ENCODE data around the gene SMTN. TPM values are rescaled to one million over a fixed set of nuclear protein-coding genes. Genes with fewer than 3 reads are reported as not detected.

Gene SMTN
- total and polyA plus RNA-seq, 9 of the 15 experiments (the other 6 are each of a cell fraction or from before 2014, with no cell fraction given): 2.5 to 41.1 (median 16.1) TPM

- TF ChIP-seq RBM25 (IDR thresholded peaks at IDR 0.05; ENCODE audit: low read depth, low read length, severe bottlenecking): peak; percentile 35
- TF ChIP-seq HSF4 (CRISPR knock-in tag; IDR thresholded peaks at IDR 0.05; ENCODE audit: borderline replicate concordance): no peak
- TF ChIP-seq MYC (IDR thresholded peaks at IDR 0.05; ENCODE audit: low read depth, low read length): no peak
- no peak for TF ChIP-seq MYC (CRISPR knock-in tag; IDR thresholded peaks at IDR 0.05; ENCODE audit: borderline replicate concordance, low read depth)
- TF ChIP-seq BCOR (IDR thresholded peaks at IDR 0.05): peak; percentile 72; the same call in 1 of the 2 replicates
- no peak for TF ChIP-seq ELF1 (tag; IDR thresholded peaks at IDR 0.05)
- no peak for TF ChIP-seq SMARCB1 (IDR thresholded peaks at IDR 0.05; ENCODE audit: insufficient read length, low read depth)
- 0 out of 2 replicates have a peak, but pooled peaks have one; percentile 8 for TF ChIP-seq ZNF263 (CRISPR knock-in tag; IDR thresholded peaks at IDR 0.05; ENCODE audit: borderline replicate concordance)
- peak; percentile 32; the same call in 1 of the 2 replicates for TF ChIP-seq HDAC2 (IDR thresholded peaks at IDR 0.05)
- TF ChIP-seq, protein P1, sequence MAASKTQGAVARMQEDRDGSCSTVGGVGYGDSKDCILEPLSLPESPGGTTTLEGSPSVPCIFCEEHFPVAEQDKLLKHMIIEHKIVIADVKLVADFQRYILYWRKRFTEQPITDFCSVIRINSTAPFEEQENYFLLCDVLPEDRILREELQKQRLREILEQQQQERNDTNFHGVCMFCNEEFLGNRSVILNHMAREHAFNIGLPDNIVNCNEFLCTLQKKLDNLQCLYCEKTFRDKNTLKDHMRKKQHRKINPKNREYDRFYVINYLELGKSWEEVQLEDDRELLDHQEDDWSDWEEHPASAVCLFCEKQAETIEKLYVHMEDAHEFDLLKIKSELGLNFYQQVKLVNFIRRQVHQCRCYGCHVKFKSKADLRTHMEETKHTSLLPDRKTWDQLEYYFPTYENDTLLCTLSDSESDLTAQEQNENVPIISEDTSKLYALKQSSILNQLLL (CRISPR knock-in tag; IDR thresholded peaks at IDR 0.05; ENCODE audit: borderline replicate concordance): no peak
- TF ChIP-seq ZNF668 (CRISPR knock-in tag; IDR thresholded peaks at IDR 0.05): no peak
- no peak for TF ChIP-seq ZNF384 (IDR thresholded peaks at IDR 0.05; ENCODE audit: low read depth, low read length)
- TF ChIP-seq ZNF184 (CRISPR knock-in tag; IDR thresholded peaks at IDR 0.05): no peak
- TF ChIP-seq RBM14 (IDR thresholded peaks at IDR 0.05; ENCODE audit: borderline replicate concordance, insufficient read depth, low read depth, low read length): no peak
- TF ChIP-seq RCOR1 (IDR thresholded peaks at IDR 0.05; ENCODE audit: borderline replicate concordance in 1 of 2, low read depth in 2 of 2, low read length in 2 of 2): 0 out of 4 replicates have a peak, but pooled peaks of 1 of the 2 experiments have one; percentile 7
- TF ChIP-seq HMGXB4 (CRISPR knock-in tag; IDR thresholded peaks at IDR 0.05): no peak
- TF ChIP-seq MECOM (CRISPR knock-in tag; IDR thresholded peaks at IDR 0.05): no peak
- TF ChIP-seq SAP30 (IDR thresholded peaks at IDR 0.05; ENCODE audit: borderline replicate concordance, insufficient read depth, low read depth, low read length, poor library complexity, severe bottlenecking): no peak
- TF ChIP-seq ID3 (CRISPR knock-in tag; IDR thresholded peaks at IDR 0.05): no peak
- 0 out of 2 replicates have a peak, but pooled peaks have one; percentile 47 for TF ChIP-seq ID3 (tag; IDR thresholded peaks at IDR 0.05)
- TF ChIP-seq SIX5 (IDR thresholded peaks at IDR 0.05; ENCODE audit: borderline replicate concordance in 1 of 2, insufficient read depth in 1 of 2, low read depth in 1 of 2, low read length in 2 of 2): no peak
- TF ChIP-seq PURB (CRISPR knock-in tag; IDR thresholded peaks at IDR 0.05; ENCODE audit: low read depth): no peak
- TF ChIP-seq PTBP1 (IDR thresholded peaks at IDR 0.05; ENCODE audit: low read depth, low read length): no peak
- no peak for TF ChIP-seq KLF10 (CRISPR knock-in tag; IDR thresholded peaks at IDR 0.05)
- 0 out of 2 replicates have a peak, but pooled peaks have one; percentile 21 for TF ChIP-seq ADNP (tag; IDR thresholded peaks at IDR 0.05)
- TF ChIP-seq PREB (CRISPR knock-in tag; IDR thresholded peaks at IDR 0.05): no peak
Measured at GRCh38 chr22:31123292-31123602, 42.1 kb downstream of the SMTN start (continued).

Measured in K562 (cell line).